ENCODE data around the gene OR2M4.

GRCh38 chr1:248239478-248239877 is 8.3 kb downstream of the OR2M4 start:
- TF ChIP-seq EZH2 (IDR thresholded peaks at IDR 0.05) (no peak), POLR2AphosphoS5 (IDR thresholded peaks at IDR 0.05; ENCODE audit: borderline replicate concordance, low read depth, low read length) (no peak)
